Right ventricle myocardium superior (tissue), 1 donor: ENCODE results near the gene COA1. TPM values are rescaled to one million over a fixed set of nuclear protein-coding genes. Genes with fewer than 3 reads are reported as not detected.
"Not testable (repeated sequence)": the region's sequence is repeated elsewhere in the genome, so short reads cannot be mapped to it uniquely, and the experiment has no call there.

Experiments
- ATAC-seq: fragments of 200-7000 bp; cut with Tn5 transposase; one replicate; pipeline ENCODE4 v1.9.1; 2020; ENCODE audit warnings: mild to moderate bottlenecking; ENCODE audit not compliant: poor library complexity
- DNase-seq: peaks from one replicate; pipeline ENCODE4 v3.0.0-alpha.2; 2020
- intact Hi-C: fragments of 100-400 bp; cut with DNase I; formaldehyde crosslinking; loops from one replicate; pipeline ENCODE4 v1.11.2; 2022
- total RNA-seq: library from RNA; stranded (reverse); fragmentation: NEBNext Ultra II Directional; extraction: Animal tissue kit (Norgen Biotek cat#: 25700); gene quantifications from one replicate; pipeline ENCODE4 v1.2.1, GENCODE V29; 2021
- donor health status: DM: no; HTN: yes; CAD: no; lungs with severe emphysema.

Gene COA1
- total RNA-seq, 1 donor from 2014 or later, result 66.4 TPM

DNA sequence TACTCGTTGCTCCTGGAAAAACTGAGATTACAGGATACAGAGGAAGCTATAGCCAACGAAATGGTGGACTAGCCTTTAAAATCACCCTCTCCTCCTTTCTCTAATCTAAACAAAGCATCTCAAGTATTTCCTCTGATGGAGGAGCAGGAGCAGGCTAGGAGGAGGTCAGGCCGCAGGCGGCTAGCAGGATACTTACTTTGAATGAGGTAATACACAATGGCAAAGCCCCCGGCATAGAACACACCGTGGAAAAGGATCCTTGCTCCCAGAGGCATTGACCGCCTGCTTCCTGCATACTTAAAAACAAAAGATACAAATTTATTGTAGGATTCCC, 82.0 kb downstream of the COA1 start:
- peak; percentile 53 for DNase-seq
- peak; percentile 3 for ATAC-seq
- intact Hi-C loops, result loop anchor here (10.0 kb wide), 1 partner anchor 47 kb away; no protein-coding TSS in a partner anchor

DNA sequence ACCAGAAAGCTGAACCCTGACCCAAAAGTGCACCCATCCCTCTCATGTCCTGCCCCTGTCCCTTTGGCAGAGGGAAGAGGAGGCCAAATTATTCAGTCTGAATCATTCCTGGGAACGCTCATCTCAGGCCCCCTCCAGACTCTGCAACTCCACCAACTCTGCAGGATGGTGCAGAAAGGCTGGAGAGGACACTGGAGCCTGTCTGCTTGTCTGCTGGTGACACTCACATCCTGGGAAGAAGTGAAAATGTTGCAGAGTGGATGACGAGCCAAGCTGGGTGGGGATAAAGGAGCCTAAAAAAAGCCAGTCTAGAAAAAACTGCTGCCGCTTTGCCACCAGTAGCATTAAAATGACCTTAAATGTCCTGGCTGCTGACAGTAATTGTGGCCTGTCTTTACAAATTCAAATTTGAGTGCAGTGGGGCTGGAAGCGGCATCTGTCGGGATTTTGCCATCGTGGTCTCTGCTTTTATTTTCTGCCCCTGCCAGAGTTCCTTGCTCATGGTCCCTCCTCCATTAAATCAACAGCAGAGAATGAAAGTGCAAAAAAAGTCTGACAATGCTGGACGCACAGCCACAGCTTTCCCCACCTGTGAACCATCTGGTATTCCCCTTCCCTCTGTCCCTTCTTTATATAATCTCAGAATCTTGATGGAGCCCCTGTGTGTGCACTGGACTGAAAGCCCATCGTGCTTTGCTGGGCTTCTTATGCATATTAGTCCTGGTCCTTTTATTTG, 82.6 kb downstream of the COA1 start:
- intact Hi-C loops, result loop anchor here (10.0 kb wide), 1 partner anchor 48 kb away; no protein-coding TSS in a partner anchor
- DNase-seq (no peak), ATAC-seq (peak; percentile 23)

- intact Hi-C loops, result loop anchor here (10.0 kb wide), 1 partner anchor 49 kb away; no protein-coding TSS in a partner anchor
- no peak for DNase-seq
- ATAC-seq, result no peak
Observed at GRCh38 chr7:43645699-43646226, 83.6 kb downstream of the COA1 start.

DNA sequence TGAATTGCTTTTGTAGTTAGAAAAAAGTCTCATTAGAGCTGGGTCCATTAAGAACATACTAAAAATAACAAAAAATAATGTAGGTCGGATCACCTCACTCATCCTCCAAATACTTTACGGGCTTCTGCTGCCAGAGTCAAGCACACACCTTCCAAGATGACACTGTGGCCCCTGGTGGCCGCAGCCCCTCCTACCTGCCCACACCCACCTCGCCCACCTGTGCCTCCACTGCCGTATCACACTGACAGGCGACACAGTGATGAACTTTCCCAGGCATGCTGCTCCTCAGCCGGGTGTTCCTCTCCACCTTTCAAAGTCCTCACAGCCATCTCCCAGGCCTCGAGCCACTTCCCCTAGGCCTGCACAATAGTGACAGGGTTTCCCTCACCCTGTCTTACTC, 85.5 kb downstream of the COA1 start:
- intact Hi-C loops, result loop anchor here (10.0 kb wide), 1 partner anchor 51 kb away; no protein-coding TSS in a partner anchor
- ATAC-seq, result no peak

GRCh38 chr7:43642897-43643630, 86.3 kb downstream of the COA1 start:
- intact Hi-C loops, result loop anchor here (10.0 kb wide), 1 partner anchor 52 kb away; no protein-coding TSS in a partner anchor
- DNase-seq (no peak), ATAC-seq (no peak)

More for the DNA sequence above, 85.5 kb downstream of the COA1 start:
- no peak for DNase-seq

GRCh38 chr7:43640679-43641078, 88.6 kb downstream of the COA1 start:
- no peak for ATAC-seq
- DNase-seq, result no peak
- intact Hi-C loops, result loop anchor here (10.0 kb wide), 1 partner anchor 54 kb away; no protein-coding TSS in a partner anchor

- DNase-seq (peak; percentile 66), ATAC-seq (peak; percentile 67)
- intact Hi-C loops, result loop anchor here (10.0 kb wide), 1 partner anchor 55 kb away; no protein-coding TSS in a partner anchor
Observed at GRCh38 chr7:43639858-43640491, 89.3 kb downstream of the COA1 start.

GRCh38 chr7:43637114-43637806, 92.1 kb downstream of the COA1 start:
- no peak for DNase-seq
- intact Hi-C loops, result no loop called here
- ATAC-seq, result no peak

DNA sequence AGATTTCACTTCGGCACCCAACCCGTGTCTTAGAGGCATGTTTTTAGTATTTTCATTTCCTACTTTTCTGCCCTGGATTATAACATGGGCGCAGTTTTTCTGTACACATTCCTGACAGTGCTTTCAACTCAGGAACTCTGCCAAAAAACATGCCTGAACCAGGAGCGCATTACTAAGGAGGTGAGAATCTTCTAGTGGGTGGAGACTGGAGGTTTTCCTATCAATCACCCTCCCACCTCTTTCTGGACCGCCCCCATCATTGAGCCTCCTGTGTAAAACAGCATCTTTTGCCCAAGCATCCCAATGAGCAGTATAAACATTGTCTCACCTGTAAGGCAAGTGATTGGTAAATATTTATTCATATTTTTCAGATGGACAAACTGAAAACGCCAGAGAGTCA, 93.2 kb downstream of the COA1 start:
- intact Hi-C loops, result no loop called here
- ATAC-seq, result peak; percentile 47

DNA sequence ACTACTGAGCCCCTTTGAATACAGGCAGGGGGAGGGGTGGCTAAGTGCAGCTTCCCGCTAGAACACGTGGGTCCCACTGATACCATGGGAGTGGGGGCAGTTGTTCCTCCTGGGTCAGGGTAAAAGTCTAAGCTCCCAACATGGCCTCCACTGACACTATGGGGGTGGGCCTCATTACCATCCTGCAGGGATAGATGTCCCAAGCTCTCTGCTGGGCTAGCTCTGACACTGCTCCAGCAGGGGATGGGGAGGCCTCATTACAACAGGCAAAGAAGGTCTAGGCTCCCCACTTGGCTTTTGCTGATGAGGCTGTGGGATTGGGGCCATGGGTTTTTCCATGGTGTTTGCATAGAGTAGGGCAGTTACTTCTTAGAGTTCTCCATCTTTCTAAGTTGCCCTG, 94.9 kb downstream of the COA1 start:
- intact Hi-C loops, result no loop called here
- no peak for DNase-seq
- no peak for ATAC-seq

More for the DNA sequence above, 93.2 kb downstream of the COA1 start:
- no peak for DNase-seq

GRCh38 chr7:43632746-43633145, 96.6 kb downstream of the COA1 start:
- intact Hi-C loops, result no loop called here
- DNase-seq (no peak), ATAC-seq (no peak)

DNA sequence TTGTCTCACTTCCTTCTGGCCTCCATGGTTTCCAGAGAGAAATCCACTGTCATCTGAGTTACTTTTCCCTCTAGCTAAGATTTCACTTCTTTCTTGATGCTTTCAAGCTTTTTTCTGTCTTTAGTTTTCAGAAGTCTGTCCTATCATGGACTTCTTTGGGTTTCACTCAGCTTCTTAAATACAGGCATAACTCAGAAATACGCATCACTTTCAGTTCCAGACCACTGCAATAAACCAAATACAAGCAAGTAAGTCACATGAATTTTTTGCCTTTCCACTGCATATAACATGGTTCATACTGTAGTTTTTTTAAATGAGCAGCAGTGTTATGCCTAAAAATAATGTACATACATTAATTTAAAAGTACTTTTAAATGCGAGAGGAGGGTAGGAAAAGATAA, 97.8 kb downstream of the COA1 start:
- intact Hi-C loops, result no loop called here
- no peak for ATAC-seq

DNA sequence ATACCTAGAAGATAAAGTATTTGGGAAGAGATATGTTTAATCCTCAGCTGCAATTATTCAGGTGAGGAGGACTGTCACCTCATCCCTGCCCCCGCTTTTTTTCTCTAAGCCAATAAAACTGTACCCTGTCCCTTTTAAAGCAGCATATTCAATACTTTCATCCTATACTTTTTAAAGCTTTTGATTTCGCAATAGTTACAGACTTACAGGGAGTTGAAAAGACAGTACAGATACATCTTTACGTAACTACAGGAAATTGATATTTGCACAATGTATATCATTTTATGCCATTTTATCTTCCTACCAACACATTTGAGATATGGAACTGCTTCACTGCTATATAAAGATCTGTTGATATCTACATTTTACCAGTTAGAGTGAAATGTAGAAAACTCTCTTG, 98.8 kb downstream of the COA1 start:
- no peak for DNase-seq
- intact Hi-C loops, result no loop called here
- ATAC-seq, result no peak

More for the DNA sequence above, 97.8 kb downstream of the COA1 start:
- no peak for DNase-seq

GRCh38 chr7:43629857-43630256, 99.5 kb downstream of the COA1 start:
- ATAC-seq, result no peak
- DNase-seq, result no peak
- intact Hi-C loops, result no loop called here

GRCh38 chr7:43628431-43628830, 100.9 kb downstream of the COA1 start:
- intact Hi-C loops, result no loop called here
- ATAC-seq (no peak), DNase-seq (no peak)

DNA sequence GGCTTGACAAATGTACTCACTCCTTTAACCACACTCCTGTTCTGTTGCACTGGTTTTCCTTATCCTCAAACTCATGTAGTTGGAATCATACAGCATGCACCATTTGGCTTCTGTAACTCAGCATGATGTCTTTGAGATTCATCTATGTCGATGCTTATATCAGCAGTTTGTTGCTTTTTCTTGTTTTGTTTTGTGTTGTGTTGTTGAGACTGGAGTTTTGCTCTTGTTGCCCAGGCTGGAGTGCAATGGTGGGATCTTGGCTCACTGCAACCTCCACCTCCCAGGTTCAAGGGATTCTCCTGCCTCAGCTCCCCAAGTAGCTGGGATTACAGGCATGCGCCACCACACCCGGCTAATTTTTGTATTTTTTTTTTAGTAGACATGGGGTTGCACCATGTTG, 101.5 kb downstream of the COA1 start:
- ATAC-seq, intact Hi-C loops, DNase-seq: not testable (repeated sequence)

DNA sequence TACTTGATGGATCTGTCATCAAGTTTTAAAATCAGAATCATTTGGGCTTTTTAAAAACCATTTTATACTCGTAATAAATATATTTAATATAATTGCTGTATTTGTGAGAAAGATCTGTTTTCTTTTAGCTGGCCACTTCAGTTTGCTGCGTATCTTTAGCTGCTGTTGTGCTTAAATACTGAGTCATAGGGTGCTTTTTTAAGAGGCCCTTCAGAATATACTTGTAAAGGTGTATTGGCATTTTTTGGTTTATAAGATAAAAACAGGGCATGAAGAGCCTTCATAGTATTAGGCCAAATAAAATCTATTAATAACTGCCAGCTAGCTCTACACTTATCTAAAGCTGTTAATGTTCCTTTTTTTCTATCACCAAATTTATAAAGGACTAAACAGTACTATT, 102.6 kb downstream of the COA1 start:
- intact Hi-C loops, result no loop called here
- DNase-seq (no peak), ATAC-seq (peak; percentile 24)

DNA sequence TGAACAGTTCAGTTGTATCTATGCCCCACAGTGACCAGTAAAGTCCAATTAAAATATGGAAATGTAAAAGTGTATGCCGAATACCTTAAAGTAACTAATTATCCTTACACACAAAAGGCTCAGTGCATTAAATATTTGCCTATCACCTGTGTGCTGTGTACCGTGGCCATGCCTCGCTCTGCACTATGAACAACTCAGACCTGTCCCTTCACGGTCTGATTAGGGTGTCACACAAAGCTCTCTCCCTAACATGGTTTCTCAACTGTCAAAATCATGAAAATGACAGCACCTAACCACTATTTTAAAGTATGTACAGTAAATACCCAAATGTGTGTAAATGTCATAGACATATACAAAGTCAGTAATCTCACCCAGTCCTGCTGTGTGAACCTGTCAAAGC, 103.3 kb downstream of the COA1 start:
- ATAC-seq (peak; percentile 51), DNase-seq (no peak)
- intact Hi-C loops, result no loop called here

GRCh38 chr7:43625453-43625852, 103.9 kb downstream of the COA1 start:
- intact Hi-C loops, result no loop called here
- ATAC-seq, result peak; percentile 47

More at GRCh38 chr7:43625453-43625852, 103.9 kb downstream of the COA1 start:
- DNase-seq, result no peak
